ENCODE results near the gene CLEC4F.

DNA sequence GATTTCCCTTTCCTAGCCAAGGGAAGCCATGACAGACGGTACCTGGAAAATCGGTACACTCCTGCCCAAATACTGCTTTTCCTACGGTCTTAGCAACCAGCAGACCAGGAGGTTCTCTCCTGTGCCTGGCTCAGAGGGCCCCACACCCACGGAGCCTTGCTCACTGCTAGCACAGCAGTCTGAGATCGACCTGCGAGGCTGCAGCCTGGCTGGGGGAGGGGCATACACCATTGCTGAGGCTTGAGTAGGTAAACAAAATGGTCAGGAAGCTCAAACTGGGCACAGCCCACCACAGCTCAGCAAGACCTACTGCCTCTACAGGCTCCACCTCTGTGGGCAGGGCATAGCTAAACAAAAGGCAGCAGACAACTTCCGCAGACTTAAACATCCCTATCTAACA is 22.0 kb upstream of the CLEC4F start:
- TF ChIP-seq, protein P1, sequence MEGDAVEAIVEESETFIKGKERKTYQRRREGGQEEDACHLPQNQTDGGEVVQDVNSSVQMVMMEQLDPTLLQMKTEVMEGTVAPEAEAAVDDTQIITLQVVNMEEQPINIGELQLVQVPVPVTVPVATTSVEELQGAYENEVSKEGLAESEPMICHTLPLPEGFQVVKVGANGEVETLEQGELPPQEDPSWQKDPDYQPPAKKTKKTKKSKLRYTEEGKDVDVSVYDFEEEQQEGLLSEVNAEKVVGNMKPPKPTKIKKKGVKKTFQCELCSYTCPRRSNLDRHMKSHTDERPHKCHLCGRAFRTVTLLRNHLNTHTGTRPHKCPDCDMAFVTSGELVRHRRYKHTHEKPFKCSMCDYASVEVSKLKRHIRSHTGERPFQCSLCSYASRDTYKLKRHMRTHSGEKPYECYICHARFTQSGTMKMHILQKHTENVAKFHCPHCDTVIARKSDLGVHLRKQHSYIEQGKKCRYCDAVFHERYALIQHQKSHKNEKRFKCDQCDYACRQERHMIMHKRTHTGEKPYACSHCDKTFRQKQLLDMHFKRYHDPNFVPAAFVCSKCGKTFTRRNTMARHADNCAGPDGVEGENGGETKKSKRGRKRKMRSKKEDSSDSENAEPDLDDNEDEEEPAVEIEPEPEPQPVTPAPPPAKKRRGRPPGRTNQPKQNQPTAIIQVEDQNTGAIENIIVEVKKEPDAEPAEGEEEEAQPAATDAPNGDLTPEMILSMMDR (conservative IDR thresholded peaks at IDR 0.05) = no peak
- no peak for TF ChIP-seq EZH2 (IDR thresholded peaks at IDR 0.05; ENCODE audit: low read depth)

All from PC-9 (cell line).